WTC11 (cell line): ENCODE measurements around the gene CFAP299.

Experiments used
- CREB1 ChIP-seq: sonication (generic); formaldehyde crosslinking; IDR thresholded peaks from 2 replicates; pipeline ENCODE4 v1.8.0; 2023; ENCODE audit warnings: mild to moderate bottlenecking, missing genetic modification reagents
- ZBTB21 ChIP-seq: sonication (generic); formaldehyde crosslinking; IDR thresholded peaks from 2 replicates; pipeline ENCODE4 v1.8.1; 2023; ENCODE audit warnings: mild to moderate bottlenecking, missing genetic modification reagents, borderline replicate concordance

- TF ChIP-seq CREB1 (CRISPR knock-in tag) = no peak
- TF ChIP-seq ZBTB21 (CRISPR knock-in tag) = no peak
Measured at GRCh38 chr4:80730158-80730557, 394.6 kb downstream of the CFAP299 start.
